Activated T-cell treated with anti-CD3 and anti-CD28 coated beads for 4 hours (primary cell): ENCODE results near the gene KIAA0319L.

Experiments used
- DNase-seq: peaks from one replicate; pipeline ENCODE4 v3.0.0-alpha.2; 2020

The KIAA0319L gene

GRCh38 chr1:35561972-35562680 lies 4.9 kb upstream of the KIAA0319L start:
- DNase-seq, result no peak

DNA sequence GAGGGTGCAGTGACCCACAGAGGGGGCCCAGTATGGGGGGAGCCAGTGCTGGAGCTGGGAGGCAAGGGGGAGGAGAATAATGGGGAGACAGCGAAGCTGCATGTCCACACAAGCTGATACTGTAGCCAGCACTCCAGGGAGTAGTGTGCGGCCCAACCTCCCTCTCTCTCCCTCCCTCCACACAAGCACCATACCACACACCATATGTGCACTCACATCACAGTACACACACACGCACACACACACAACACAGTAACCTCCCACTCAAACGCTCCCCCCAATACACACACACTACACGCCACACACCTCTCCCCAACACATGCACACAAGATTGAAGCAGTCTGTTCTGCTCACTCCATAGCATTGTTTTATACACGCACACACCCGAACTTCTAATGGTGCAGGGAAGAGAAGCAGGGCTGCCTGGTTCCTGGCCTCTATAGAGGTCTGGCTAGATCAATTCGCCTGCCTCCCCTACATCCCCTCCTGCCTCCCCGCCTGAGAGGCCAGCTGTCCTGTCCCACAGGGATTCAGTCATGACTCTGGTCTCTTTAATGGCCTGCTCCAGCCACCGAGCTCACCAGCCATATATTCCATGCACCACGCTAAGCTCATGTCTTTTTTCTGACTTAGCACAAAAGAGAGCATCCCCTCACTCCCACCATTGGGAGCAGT lies 4.2 kb upstream of the KIAA0319L start:
- no peak for DNase-seq

GRCh38 chr1:35560256-35561225 lies 3.3 kb upstream of the KIAA0319L start:
- DNase-seq, result no peak

GRCh38 chr1:35559317-35559944 lies 2.2 kb upstream of the KIAA0319L start:
- DNase-seq, result no peak

DNA sequence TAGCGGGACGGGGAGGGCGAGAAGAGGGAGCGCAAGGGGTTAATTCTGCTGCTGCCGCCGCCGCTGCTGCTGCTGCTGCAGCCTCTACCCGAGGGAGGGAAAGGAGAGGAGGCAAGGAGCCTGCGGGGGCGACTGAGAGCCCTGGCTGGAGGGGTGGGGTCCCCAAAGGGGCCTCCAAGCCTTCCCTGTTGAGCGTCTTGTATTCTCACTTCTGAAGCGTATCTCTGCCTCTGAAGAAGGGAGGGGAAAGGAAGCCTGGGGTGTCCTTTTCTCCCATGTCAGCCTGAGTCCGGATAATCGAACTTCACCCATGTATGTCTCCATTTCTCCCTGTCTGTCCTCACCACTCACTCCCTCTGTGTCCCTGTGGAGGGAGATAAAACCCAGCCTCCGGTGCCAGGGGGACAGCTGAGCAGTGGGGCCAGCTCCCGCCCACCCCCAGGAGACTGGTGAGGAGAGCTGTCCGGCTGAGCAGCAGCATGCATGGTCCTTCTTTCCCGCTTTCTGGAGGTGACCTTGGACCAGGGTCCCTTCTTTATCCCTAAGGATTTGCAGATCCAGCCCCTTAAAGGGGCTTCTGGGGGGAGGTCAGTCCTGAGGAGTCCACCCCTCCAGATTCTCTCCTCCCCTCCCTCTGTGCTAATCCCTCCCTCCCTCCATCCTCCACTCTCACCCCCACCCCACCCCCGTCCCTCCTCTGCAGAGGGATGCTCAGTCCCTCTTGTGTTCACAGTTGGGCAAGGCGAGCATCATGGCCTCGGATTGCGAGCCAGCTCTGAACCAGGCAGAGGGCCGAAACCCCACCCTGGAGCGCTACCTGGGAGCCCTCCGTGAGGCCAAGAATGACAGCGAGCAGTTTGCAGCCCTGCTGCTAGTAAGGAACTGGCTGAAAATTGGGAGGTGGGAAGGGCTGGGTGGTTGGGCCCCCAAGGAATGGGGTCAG lies 1.4 kb upstream of the KIAA0319L start:
- DNase-seq, result no peak

DNA sequence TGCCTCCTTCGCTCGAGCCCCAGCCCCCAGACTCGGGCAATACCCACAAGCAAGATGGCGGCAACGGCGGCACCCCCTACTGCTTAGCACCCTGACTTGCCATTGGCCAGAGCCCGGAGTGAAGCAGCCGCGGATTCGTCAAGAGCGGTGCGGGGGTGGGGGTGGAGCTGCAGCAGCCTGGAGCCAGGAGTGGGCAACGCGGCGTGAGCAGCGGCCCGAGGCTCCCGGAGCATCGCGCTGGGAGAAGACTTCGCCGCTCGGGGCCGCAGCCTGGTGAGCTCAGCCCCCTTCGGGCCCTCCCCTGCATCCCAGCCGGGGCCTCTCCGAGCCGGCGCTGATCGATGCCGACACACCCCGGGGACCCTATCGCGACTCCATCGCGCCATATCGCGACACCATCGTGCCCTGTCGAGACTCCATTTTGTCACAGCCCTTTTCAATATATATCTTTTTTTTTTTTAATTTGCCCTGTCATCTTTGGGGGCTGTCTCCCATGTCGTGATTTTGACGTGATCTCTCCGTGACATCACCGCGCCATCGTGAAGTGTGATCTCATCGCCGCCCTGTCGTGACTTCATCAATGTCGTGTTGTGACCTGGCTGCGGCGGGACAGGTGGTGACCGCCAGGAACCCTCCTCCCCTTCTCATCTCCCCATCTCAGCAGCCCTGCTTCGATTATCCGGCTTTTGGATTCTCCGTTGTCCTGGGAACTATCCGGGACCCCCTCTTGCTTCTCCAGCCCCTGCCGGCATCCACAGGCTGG lies 589 bp upstream of the KIAA0319L start, which contains the start of gene NCDN:
NCDN (plus strand) TSS at position 189 of the 763 bp plus-strand sequence; CDS start at position 581, 392 bp downstream.
- peak; percentile 93 for DNase-seq

GRCh38 chr1:35556484-35557117 lies 602 bp downstream of the KIAA0319L start:
- DNase-seq, result no peak

DNA sequence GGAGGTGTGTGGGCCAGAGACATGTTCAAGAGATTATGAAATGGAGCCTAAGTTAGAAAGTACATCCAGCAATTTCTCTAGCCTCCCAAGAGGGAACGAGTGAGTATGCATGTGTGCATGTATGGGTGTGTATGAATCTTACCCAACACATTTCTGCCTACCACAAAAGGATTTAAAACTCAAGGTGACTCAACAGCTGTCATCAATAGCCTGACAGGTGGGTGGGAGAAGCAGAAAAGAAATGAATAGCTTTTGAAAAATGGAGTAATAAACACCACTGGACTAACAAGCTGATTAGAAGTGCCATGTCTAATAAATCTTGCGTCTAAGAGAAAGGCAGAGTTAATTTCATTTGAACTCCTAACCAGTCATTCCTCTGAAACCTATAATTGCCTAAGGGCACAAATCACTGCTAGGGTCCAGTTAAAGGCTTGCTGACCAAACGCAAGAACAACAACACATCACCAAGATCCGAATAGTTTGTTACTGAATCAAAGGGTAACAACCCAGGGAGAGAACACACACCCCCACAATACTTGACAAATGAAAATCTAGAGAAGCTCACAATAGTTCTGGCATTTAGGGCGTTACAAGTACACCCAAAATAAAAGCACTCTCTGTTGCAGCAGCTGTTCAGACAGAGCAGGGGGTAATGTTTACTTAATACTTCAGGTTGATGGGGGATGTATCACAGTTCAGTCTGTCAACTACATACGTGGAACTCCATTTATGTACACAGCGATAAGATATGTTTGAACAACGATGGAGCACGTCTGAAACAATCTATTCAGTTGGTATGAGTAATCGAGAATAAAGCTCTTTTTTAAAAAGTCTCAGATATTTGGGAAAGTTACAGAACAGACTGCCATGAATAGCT lies 1.4 kb downstream of the KIAA0319L start:
- DNase-seq, result no peak

GRCh38 chr1:35555212-35555584 lies 2.0 kb downstream of the KIAA0319L start:
- no peak for DNase-seq

DNA sequence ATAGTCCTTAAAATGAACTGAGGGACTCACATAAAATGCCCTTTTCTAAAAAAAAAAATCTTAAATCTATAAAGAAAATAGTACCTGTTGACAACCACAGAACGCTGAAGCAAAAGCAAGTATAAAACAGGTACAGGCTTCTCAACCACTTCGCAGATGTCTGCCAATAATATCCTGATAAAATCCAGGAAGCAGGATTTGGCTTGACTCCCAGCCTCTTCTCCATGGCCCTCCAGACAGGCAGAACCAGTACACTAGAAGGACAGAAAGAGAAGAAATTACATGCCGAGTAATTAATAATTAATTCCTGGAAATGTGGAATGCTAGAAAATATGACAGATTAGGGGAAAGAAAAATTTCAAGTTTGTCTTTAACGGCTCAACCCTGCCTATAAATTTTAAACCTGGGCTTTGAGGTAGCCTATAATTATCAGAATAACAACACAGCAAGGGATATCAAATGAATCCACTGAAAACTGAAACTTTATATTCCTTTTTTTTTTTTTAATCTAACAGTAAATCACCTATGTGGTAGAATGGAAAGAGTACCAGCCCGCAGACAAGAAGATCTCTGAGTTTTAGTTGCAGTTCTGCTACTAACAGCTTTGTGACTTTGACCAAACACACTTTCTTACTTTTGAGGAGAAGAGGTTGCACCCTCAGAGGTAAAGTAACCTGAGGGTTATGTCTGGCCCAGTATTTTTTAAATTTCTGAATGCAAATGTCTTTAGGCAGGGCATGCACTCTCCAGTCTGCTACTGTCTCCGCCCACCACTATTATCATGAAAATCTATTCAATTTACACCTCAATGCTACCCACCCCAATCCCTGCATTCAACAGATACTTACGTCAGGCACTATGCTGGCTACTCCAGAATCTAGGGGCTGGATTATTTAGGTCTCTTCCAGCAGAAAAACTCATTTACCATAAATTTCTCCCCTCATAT lies 2.7 kb downstream of the KIAA0319L start:
- DNase-seq, result no peak

DNA sequence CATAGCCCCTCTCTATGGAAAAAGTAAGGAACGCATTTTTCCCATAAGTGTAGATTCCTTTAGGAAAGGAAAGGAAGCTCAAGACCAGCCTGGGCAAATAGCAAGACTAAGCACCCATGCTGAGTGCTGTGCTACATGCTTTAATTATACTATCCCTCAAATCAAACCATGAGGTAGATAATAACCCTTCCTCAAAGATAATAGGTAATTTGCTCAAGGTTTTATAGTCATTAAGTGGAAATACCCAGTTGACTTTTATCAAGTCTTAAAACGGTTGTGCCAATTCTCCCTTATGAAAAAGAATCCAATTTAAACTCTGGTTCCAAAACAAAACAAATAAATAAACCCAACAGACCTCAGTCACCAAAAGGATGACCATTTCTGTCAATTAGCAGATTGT lies 3.4 kb downstream of the KIAA0319L start:
- DNase-seq, result no peak

DNA sequence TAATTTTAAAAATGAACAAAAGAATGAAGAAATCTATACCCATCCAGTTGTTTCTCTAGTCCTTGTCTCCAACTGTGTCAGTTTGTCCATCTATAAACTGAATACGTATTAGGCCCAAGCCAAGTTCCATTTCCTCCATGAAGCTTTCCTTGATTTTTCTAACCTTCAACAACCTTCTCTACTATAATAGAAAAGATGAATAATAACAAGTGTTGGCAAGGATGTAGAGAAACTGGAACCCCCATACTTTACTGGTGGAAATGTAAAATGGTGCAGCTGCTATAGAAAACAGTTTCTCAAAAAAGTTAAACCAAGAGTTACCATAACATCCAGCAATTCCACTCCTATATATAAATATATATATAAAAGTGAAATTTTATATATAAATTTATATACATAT lies 10.6 kb downstream of the KIAA0319L start:
- DNase-seq, result no peak

DNA sequence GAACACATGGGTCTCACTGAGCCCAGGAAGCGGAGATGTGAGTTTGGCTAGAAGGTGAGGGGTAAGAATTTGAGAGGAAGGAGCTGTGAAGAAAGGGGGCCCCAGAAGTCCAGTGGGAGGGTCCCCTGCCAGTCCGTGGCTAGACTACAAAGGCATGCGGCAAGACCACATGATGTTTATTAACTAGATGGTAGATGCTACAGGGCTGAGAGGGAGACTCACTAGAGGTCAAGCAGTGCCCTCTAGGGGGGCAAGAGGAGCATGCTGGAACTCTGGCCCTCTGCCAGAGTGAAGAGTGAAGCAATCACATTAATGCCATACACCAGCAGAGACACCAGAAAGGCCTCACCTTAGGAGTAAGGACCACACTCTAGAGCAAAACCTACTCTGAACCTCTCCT lies 12.2 kb downstream of the KIAA0319L start:
- DNase-seq, result no peak

- DNase-seq, result no peak
Measured at GRCh38 chr1:35539824-35540261, 17.4 kb downstream of the KIAA0319L start.

GRCh38 chr1:35539073-35539823 lies 18.0 kb downstream of the KIAA0319L start:
- no peak for DNase-seq

DNA sequence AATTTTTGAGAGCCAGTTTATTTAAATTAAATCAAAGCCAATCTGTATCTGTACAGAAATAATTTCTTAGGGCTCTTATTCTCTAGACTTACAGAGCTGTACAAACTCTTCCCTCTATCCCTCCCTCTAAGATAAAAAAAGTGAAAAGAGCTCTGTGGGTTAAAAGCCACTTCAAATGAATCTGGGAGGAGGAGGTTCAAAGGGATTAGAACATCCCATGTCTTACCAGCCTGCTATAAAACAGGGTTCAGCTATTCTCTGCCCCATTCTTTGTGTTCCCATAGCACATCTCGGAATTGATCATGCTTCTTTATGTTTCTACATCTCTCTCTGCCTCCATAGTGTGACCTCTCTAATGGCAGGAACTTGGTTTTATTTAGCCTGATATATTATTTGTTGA lies 19.4 kb downstream of the KIAA0319L start:
- DNase-seq, result no peak

- no peak for DNase-seq
Measured at GRCh38 chr1:35536556-35537162, 20.5 kb downstream of the KIAA0319L start.
